Glutamatergic neuron (in vitro differentiated cells): ENCODE results near the gene GDF7. TPM values are rescaled to one million over a fixed set of nuclear protein-coding genes. Genes with fewer than 3 reads are reported as not detected.

ENCODE experiments used
- DNase-seq: peaks from one replicate; pipeline ENCODE4 v3.0.0; 2022
- H3K27ac Mint-ChIP-seq: one replicate; pipeline ENCODE4 v1.8.0; 2020; ENCODE audit warnings: mild to moderate bottlenecking, mixed read lengths, inconsistent platforms; ENCODE audit not compliant: unreplicated experiment
- H3K27me3 Mint-ChIP-seq: one replicate; pipeline ENCODE4 v1.8.0; 2020; ENCODE audit warnings: mild to moderate bottlenecking, moderate library complexity, mixed read lengths, inconsistent platforms; ENCODE audit not compliant: unreplicated experiment
- H3K36me3 Mint-ChIP-seq: one replicate; pipeline ENCODE4 v1.8.0; 2020; ENCODE audit warnings: mild to moderate bottlenecking, mixed read lengths, inconsistent platforms; ENCODE audit not compliant: unreplicated experiment
- H3K4me1 Mint-ChIP-seq: one replicate; pipeline ENCODE4 v1.8.0; 2020; ENCODE audit warnings: mild to moderate bottlenecking, low read depth, mixed read lengths, inconsistent platforms; ENCODE audit not compliant: unreplicated experiment
- H3K4me3 Mint-ChIP-seq: one replicate; pipeline ENCODE4 v1.8.0; 2020; ENCODE audit warnings: mild to moderate bottlenecking, mixed read lengths, inconsistent platforms; ENCODE audit not compliant: unreplicated experiment
- H3K9me3 Mint-ChIP-seq: one replicate; pipeline ENCODE4 v1.8.0; 2020; ENCODE audit warnings: mild to moderate bottlenecking, moderate library complexity, mixed read lengths, inconsistent platforms; ENCODE audit not compliant: unreplicated experiment
- total RNA-seq: library from RNA; stranded (reverse); fragmentation: NEBNext Ultra II Directional; extraction: Animal tissue kit (Norgen Biotek cat#: 25700); gene quantifications from one replicate; pipeline ENCODE4 v1.2.1, GENCODE V29; 2021; ENCODE audit not compliant: unreplicated experiment
- TF ChIP-seq, protein P1 (sequence below): fragments of 200-600 bp; sonication (generic); IDR thresholded peaks from one replicate; pipeline ENCODE4 v1.5.0; 2021; ENCODE audit not compliant: partially characterized antibody, unreplicated experiment

The GDF7 gene
- total RNA-seq, 1 donor from 2014 or later: not detected

DNA sequence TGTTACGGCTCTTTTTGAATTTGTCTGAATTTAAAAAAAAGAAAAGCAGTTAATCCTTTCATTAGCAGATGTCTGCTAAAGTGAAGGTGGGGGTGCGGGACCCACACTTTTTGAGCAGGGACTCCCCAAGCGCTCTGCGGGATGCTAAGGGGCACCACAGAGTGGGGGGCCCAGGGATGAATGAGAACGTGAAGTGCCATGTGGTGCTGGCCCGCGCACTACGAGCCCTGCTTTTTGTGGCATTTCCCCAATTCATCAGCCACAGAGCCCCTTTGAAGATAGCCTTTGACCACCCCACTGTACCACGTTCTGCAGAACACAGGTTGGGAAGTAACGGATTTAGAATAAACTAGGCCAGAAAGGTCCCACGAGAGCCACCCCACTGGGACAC lies 44.7 kb upstream of the GDF7 start:
- peak overlapping the region; percentile 28 for H3K27ac Mint-ChIP-seq
- peaks cover 8% of the 10 kb centered on the region for H3K36me3 Mint-ChIP-seq
- H3K9me3 Mint-ChIP-seq: peaks cover 11% of the 10 kb centered on the region
- H3K4me1 Mint-ChIP-seq: peaks cover 22% of the 10 kb centered on the region
- H3K27me3 Mint-ChIP-seq: peaks cover 17% of the 10 kb centered on the region
- DNase-seq: no peak
- TF ChIP-seq, protein P1, sequence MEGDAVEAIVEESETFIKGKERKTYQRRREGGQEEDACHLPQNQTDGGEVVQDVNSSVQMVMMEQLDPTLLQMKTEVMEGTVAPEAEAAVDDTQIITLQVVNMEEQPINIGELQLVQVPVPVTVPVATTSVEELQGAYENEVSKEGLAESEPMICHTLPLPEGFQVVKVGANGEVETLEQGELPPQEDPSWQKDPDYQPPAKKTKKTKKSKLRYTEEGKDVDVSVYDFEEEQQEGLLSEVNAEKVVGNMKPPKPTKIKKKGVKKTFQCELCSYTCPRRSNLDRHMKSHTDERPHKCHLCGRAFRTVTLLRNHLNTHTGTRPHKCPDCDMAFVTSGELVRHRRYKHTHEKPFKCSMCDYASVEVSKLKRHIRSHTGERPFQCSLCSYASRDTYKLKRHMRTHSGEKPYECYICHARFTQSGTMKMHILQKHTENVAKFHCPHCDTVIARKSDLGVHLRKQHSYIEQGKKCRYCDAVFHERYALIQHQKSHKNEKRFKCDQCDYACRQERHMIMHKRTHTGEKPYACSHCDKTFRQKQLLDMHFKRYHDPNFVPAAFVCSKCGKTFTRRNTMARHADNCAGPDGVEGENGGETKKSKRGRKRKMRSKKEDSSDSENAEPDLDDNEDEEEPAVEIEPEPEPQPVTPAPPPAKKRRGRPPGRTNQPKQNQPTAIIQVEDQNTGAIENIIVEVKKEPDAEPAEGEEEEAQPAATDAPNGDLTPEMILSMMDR: no peak
- no peak overlapping the region for H3K4me3 Mint-ChIP-seq

DNA sequence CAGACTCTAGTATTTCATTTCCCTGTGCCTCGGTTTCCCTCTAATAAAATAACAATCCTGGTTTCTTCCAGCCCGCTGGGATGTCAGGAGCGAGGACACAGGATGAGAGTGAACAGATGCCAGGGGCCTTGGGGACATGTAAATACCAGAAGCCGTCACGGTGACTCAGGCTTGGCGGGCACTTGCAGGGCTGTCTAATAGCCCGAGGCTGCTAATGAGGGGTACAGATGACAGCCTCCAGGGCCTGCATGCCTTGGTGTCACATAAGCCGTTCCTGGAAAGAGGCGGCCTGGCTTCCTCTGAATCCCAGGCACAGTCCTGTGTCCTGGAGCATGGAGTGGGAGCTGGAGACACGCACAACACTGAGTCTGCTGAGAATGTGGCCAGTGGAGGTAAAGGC lies 44.2 kb upstream of the GDF7 start:
- peak overlapping the region; percentile 81 for H3K27ac Mint-ChIP-seq
- H3K27me3 Mint-ChIP-seq: peaks cover 15% of the 10 kb centered on the region
- H3K9me3 Mint-ChIP-seq: peaks cover 13% of the 10 kb centered on the region
- peaks cover 8% of the 10 kb centered on the region for H3K36me3 Mint-ChIP-seq
- TF ChIP-seq, protein P1: no peak
- peak; percentile 73 for DNase-seq
- H3K4me3 Mint-ChIP-seq: peak overlapping the region; percentile 67
- peaks cover 24% of the 10 kb centered on the region for H3K4me1 Mint-ChIP-seq

DNA sequence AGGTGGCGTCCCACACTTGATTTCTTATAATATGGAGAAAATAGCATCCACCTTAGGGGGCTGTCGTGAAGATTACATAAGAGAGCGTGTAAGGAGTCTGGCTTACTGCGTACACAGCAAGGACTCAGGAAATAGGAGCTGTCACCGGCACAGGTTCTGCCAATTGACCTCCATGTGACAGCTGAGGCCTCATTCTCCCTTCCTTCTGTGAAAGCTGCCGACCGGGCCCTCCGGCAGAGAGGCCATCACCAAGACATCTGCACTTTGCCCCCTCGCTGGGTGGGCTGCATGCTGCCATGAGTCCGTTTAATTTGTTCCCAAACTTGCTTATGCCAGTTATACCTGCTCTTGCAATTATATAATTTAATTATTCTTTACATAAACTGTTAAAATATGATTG lies 43.7 kb upstream of the GDF7 start:
- Mint-ChIP-seq H3K27me3 (peaks cover 15% of the 10 kb centered on the region), H3K27ac (peak overlapping the region; percentile 81), H3K4me3 (peak overlapping the region; percentile 67), H3K36me3 (peaks cover 8% of the 10 kb centered on the region), H3K4me1 (peaks cover 24% of the 10 kb centered on the region), H3K9me3 (peaks cover 13% of the 10 kb centered on the region)
- DNase-seq: peak; percentile 34
- TF ChIP-seq, protein P1: no peak

DNA sequence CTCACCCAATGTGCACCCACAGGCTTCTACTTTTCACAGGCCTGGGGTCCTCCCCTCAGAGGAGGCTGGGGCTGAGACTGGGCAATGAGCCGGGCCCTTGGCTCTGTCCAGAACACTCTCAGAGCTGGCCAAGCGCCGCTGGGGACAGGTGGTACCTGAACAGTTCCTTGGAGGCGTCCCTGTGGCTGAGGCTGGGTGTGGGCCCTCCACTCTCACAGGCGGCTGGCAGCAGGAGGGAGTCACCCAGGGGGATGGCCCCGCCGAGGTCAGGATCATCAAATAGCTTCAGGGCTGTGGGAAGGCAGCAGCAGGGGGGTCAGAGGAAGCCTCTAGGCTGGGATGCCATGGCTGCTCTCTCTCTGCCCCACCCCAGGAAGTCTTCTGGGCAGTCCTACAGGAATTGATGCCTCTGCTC lies 43.2 kb upstream of the GDF7 start:
- peaks cover 17% of the 10 kb centered on the region for H3K27me3 Mint-ChIP-seq
- no peak overlapping the region for H3K27ac Mint-ChIP-seq
- peaks cover 8% of the 10 kb centered on the region for H3K36me3 Mint-ChIP-seq
- H3K4me1 Mint-ChIP-seq: peaks cover 27% of the 10 kb centered on the region
- TF ChIP-seq, protein P1: no peak
- peak overlapping the region; percentile 25 for H3K4me3 Mint-ChIP-seq
- H3K9me3 Mint-ChIP-seq: peaks cover 17% of the 10 kb centered on the region
- DNase-seq: peak; percentile 40

DNA sequence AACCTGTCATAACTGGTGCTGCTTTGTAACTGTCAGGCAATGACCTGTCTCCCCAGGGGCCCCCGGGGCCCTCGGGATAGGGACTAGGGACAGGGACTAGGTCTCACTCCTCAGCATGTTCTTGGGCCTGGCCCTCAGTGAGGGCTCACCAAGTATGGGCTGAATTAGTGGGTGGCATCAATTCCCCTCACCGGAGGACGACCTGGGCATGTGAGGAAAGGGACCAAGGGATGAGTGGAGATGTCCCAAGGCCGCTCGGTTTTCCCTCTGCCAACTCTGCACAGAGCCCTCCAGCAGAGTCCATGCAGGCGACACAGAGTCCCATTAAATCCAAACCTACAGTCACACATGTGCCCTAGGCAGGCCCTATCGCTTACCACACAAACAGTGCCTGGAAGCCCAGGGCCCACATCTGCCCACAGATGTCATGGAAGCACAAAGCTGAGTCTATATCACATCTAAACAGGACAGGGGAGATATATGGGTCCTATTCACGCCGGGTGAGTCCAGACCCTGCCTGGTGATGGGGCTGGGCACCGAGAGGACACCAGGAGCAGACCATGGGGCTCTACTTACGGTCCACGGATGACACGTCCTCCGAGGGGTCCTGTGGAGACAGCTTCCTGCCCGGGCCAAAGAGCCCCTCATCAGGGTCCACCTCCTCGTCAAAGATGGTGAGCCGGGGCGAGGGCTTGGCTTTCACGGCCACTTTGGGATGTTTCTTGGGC lies 42.6 kb upstream of the GDF7 start:
- Mint-ChIP-seq H3K27ac (no peak overlapping the region), H3K4me1 (peaks cover 28% of the 10 kb centered on the region), H3K36me3 (peaks cover 8% of the 10 kb centered on the region), H3K9me3 (peaks cover 18% of the 10 kb centered on the region), H3K27me3 (peaks cover 17% of the 10 kb centered on the region), H3K4me3 (no peak overlapping the region)
- DNase-seq: peak; percentile 6
- TF ChIP-seq, protein P1: no peak
